Fibroblast of skin of right biceps (primary cell): ENCODE measurements around the gene CTNNA3.

ENCODE experiments used
- DNase-seq: peaks from one replicate; pipeline ENCODE4 v3.0.0-alpha.2; 2013

The CTNNA3 gene

DNA sequence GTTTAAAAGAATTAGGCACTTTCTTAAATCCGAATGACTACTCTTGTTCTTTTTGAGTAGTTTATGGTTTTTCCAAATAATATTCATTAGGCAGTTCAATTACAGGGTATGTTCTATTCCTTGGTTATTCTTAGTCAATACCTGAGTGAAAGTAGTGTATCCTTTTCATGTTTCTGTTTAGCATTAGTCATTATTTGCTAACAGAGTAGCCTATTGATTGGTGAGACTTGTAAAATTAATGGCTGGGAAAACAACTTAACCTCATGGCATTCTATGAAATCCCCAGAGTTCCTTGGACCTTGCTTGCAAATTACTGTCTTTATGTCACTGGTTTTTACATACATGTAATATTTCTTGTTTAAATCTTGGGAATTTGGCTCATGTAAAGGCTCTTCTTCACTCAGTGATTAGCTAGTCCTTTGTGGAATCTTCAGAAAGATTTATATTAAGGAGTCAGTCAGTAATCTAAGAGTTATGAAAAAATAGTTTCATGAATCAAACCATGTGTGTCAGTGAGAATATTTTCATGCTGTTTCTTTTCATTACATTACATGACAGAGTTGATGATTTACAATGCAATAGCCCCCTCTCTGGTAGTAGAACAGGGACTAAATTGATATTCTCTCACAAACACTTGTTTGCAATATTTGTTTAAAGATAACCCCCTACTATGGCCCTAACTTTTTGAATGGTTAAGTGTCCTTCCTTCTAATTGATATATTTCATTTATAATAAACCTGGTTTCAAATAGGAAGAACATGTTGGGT lies 851.6 kb downstream of the CTNNA3 start:
- DNase-seq = peak; percentile 38

DNA sequence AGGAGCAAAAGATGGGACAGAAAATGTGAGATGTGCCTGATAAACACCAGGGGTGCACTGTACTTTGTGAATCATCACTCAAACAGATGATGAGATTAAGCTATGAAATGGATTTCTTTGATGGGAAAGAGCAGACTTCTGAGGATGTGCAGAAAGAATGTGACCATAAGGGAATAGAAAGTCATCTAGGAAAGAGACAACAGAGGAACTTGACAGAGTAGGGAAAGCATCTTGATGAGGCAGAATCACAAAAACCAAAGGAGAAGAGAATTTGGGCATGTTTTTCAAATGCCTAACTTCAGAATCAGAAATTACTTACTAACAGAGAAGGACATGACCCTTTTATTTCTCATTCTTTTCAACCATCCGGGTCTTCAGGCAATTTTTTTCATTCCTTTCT lies 852.6 kb downstream of the CTNNA3 start:
- DNase-seq = peak; percentile 81

DNA sequence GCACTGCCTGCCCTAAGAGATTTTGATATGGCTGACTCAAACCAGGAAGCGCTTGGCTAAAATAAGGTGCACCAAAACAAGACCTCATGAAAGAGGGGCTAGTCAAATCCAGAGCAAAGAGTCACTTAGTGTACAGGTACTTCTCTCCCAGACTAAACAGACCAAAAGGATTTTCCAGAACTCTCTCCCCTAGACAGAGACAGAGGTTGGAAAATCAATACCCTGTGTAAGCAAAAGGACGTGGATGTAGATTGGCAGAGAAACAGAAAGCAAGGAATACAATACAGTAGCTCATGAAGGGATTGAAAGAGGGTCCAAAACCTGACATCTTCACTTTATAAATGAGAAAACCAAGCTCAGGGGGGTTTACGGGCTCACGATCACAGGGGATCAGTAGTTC lies 853.1 kb downstream of the CTNNA3 start:
- DNase-seq = no peak

- DNase-seq = no peak
Observed at GRCh38 chr10:66842371-66842770, 853.6 kb downstream of the CTNNA3 start.

GRCh38 chr10:66838656-66839055 lies 857.3 kb downstream of the CTNNA3 start:
- DNase-seq = no peak

DNA sequence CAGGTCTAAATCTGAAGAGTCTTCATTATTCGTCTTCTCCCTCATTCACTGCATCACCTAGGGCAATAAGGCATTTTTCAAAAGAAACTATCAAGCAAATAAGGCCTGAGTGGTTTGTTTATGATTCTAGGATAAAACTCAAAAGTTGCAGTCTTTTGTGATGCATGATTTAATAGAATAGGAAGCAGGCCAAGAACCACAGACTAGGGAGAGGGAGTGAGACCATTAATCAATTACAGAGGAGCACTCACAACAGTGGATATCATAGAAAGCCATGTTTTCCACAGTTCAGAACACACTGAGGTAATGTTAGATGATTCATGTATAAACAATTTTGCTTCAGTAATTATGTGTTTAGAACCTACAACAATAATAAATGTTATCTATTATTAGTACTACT lies 858.0 kb downstream of the CTNNA3 start:
- DNase-seq = peak; percentile 89

DNA sequence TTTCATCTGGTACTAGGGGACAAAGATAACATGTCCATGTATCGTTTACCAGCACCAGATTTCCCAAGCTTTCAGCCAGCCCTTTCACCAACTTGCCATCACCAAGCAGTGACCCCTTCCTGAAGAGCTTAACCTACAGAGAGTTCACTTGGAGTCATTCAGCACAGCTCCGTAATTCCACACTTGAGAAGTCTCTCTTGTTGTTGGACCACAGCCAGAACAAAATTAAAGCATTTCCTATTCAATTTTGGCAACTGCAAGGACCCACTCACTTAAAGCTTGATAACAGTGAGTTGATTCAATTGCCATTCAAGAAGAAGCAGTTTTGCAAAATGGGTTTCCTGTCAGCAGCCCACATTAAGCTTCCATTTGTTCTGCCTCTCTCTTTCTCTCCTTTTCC lies 858.7 kb downstream of the CTNNA3 start:
- peak; percentile 61 for DNase-seq

GRCh38 chr10:66836771-66837170 lies 859.2 kb downstream of the CTNNA3 start:
- no peak for DNase-seq

DNA sequence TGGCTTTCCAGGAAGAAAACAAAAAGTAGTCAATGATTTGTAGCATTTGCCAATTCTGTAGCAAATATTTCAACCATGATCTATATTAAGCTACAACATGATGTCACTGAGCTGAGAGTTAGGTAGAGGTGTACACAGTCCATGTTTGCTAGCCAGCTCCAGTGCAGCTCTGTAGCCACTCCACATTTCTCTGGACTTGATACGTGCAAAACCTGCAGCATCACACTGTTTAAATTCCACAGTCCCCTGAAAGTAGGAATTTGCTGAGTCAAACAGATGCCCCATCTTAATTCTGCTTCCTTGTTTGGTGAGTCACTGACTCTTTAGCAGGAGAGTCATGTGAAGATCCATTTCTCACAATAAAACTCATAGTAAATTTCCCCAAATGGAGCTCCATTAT lies 859.9 kb downstream of the CTNNA3 start:
- DNase-seq = peak; percentile 92

DNA sequence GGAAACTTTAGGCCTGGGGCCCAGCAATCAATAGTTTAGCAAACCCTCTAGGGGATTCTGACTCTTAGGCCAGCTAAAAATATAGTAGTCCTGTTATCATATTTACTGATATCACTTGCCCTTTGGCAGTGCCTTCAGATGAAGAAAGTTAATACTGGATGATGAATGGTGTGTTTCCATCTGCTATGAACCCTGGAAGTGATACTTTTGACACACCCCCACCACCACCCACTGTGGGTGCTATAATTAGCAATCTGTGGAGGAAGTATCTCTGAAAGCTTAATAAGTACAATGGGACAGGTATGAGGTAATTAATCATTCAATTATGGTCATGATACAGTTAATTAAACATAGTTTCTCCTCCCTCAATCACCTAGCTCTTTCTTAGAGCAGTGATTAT lies 860.6 kb downstream of the CTNNA3 start:
- no peak for DNase-seq

- peak; percentile 36 for DNase-seq
Observed at GRCh38 chr10:66834802-66835201, 861.2 kb downstream of the CTNNA3 start.

DNA sequence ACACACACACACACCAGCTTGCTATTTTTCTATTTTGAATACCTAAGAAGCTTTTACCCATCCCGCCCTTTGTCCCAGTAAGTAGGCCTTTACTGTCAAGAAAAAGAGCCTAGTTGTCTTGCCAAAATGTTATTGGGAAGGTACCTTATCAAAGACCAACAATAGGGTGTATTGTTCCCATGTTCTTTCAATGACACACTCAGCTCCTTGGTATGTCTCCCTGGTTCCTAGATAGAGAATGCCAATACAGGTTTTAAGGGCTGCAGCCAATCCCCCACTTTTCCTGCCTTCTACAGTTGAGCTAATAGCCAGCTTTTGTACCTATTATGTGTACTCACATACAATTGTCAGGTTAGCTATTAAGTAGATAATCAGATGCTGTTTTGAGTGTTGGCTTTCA lies 862.1 kb downstream of the CTNNA3 start:
- no peak for DNase-seq

- peak; percentile 25 for DNase-seq
Observed at GRCh38 chr10:66832781-66833422, 863.1 kb downstream of the CTNNA3 start.

DNA sequence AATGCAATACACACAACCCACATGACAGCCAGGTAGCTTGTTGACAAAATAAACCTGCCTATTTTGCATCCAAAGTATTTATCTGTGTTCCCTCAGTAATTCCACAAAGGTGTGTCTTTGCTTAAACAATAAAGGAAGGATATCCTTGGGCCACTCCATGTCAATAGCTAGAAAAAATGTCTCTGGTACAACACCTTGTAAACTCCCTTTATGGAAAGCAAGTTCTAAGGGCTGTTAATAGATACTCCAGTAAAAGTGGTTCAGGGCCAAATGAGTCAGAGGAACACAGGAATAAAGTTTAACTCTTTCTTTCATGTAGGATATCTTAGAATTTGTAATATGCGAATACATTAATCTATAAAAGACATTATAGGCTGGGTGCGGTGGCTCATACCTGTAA lies 867.0 kb downstream of the CTNNA3 start:
- no peak for DNase-seq

GRCh38 chr10:66827353-66827752 lies 868.6 kb downstream of the CTNNA3 start:
- DNase-seq = peak; percentile 84

GRCh38 chr10:66823301-66823700 lies 872.7 kb downstream of the CTNNA3 start:
- DNase-seq = no peak

GRCh38 chr10:66822801-66823200 lies 873.2 kb downstream of the CTNNA3 start:
- DNase-seq = no peak

DNA sequence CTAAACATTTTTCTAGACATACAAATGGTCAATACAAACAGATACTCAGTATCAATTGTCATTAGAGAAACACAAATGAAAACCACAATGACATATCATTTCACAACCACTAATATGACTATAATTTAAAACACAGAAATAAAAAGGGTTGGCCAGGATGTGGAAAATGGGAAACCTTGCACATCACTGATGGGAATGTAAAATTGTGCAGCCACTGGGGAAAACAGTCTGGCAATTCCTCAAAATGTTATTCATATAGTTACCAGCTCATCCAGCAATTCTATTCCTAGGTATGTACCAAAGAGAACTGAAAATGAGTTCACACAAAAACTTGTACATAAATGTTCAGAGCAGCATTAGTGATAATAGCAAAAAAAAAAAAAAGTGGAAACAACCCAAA lies 876.3 kb downstream of the CTNNA3 start:
- peak; percentile 71 for DNase-seq

- DNase-seq = no peak
Observed at GRCh38 chr10:66813122-66813521, 882.9 kb downstream of the CTNNA3 start.

GRCh38 chr10:66811211-66811610 lies 884.8 kb downstream of the CTNNA3 start:
- DNase-seq = peak; percentile 45

DNA sequence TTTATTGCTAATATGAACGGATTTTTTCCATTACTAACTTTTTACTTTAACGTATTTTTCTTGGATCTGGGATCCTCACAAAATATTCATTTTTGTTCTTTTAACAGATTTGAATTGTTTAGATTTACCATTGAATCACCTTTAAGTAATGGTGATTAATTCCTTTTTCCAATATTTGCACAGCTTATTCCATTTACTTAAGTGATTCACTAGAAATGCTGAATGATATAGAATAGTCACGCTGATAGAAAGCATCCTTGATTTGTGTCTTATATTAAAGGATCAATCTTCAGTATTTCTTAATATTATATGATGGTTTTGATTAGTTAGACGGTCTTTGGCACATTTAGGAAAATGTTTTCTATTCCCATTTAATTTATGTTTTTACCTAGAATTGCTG lies 886.6 kb downstream of the CTNNA3 start:
- no peak for DNase-seq

DNA sequence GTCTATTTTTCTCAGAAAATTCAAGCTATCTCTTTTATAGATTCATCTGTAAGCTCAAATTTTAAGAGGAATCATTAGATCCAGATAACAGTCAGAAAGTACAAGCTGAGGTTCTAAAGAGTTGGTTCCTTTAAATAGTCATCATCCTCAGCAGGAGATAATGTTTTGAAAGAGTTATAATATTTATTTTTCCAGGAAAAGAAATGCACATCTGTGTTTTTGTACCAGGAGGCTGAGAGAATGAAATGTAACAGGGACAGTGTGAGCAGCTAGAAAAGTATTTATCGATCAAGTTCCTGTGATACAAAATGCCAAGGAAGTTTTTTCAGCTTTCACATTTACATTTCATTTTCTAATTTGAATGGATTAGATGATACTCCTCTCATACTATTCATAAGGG lies 890.4 kb downstream of the CTNNA3 start:
- peak; percentile 11 for DNase-seq

DNA sequence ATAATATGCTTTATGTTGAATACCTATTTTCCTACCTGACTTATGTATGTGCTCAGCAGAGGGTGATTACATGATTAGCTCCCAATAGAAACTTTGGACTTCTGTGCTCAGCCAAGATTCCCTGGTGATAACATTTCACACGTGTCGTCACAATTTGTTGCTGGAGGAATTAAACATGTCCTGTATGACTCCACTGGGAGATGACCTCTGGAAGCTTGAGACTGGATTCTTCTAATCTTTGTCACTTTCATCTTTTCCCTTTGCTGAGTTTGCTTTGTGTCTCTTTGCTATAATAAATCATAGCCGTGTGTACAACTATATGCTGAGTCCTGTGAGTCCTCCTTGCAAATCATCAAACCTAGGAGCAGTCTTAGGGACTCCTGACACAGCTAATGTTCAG lies 891.0 kb downstream of the CTNNA3 start:
- DNase-seq = peak; percentile 47

DNA sequence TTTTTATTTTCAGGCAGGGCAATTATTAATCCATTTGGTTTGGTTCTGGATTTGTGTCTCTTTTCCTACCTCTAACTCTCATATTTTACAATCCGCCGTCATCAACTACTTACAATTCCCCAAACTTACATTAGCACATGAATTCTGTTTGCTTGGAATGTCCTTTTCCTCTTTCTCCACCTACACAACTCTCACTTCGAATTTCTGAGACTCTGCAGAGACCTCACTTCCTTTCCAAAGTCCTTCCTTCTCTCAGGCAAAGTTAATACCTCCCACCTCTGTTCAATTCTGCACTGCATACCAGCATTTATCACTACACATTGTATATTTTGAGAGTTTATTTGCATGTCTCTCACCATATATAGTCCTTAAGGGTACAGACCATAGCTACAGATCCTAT lies 892.8 kb downstream of the CTNNA3 start:
- no peak for DNase-seq

DNA sequence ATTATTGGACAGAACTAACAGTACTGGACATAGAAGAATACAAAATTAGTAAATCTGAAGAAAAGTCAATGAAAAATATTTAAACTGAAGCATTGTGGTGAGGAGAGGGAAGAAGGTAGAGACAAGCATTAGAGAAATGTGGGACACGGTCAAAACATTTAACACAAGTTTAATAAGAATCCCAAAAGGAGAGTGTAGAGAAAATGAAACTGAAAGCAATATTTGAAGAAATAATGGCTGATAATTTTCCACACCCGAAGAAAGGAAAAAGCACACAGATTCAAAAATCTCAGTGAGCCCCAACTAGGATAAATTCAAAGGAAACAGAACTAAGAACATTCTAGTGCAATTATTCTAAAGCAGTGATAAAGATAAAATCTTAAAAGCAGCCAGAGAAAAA lies 896.5 kb downstream of the CTNNA3 start:
- DNase-seq = no peak
